Gastrocnemius medialis (tissue), 4 donors: ENCODE results near the gene ADSL. TPM values are rescaled to one million over a fixed set of nuclear protein-coding genes. Genes with fewer than 3 reads are reported as not detected.

Experiments
- ATAC-seq, 2 donors: fragments of 150-250 bp; one replicate each; pipeline ENCODE4 v1.9.1; 2016
- DNase-seq, 2 donors: peaks; one replicate each; pipeline ENCODE4 v3.0.0-alpha.2; 2019
- H3K27ac ChIP-seq, 4 donors: fragments of 200-600 bp; sonication (generic); 1 replicate in 1 of 4; 2 replicates in 3 of 4; pipeline ENCODE4 v1.5.1; 2016 to 2018; ENCODE audit warnings: mild to moderate bottlenecking in 2 of 4, moderate library complexity in 1 of 4
- H3K27me3 ChIP-seq, 3 donors: fragments of 200-600 bp; sonication (generic) in 2 of 3; 1 replicate in 1 of 3; 2 replicates in 2 of 3; pipeline versions ENCODE4 v1.5.1 to v1.6.0; 2016 to 2019; ENCODE audit warnings: mild to moderate bottlenecking in 1 of 3, moderate library complexity in 1 of 3
- H3K36me3 ChIP-seq, 2 donors: fragments of 200-600 bp; sonication (generic) in 1 of 2; one replicate each; pipeline ENCODE4 v1.5.1; 2017 to 2018
- H3K4me1 ChIP-seq, 2 donors: fragments of 200-600 bp; sonication (generic) in 1 of 2; one replicate each; pipeline ENCODE4 v1.5.1; 2016 to 2017; ENCODE audit warnings: mild to moderate bottlenecking in 2 of 2
- H3K4me3 ChIP-seq, 4 donors: fragments of 200-600 bp; sonication (generic) in 3 of 4; 1 replicate in 1 of 4; 2 replicates in 3 of 4; pipeline ENCODE4 v1.5.1; 2016 to 2019; ENCODE audit warnings: mild to moderate bottlenecking in 2 of 4
- H3K9me3 ChIP-seq, 3 donors: fragments of 200-600 bp; sonication (generic) in 2 of 3; 1 replicate in 1 of 3; 2 replicates in 2 of 3; pipeline ENCODE4 v1.5.1; 2016 to 2019
- POLR2A ChIP-seq, 2 donors: fragments of 450-650 bp; IDR thresholded peaks; one replicate each; pipeline ENCODE4 v1.6.1; 2017; ENCODE audit warnings: antibody characterized with exemption in 2 of 2, mild to moderate bottlenecking in 2 of 2, moderate library complexity in 2 of 2
- in situ Hi-C, 4 donors: fragments of 200-750 bp; cut with MboI; loops; one replicate each; pipeline versions ENCODE4 v1.15.0 to v1.8.0; 2017; ENCODE audit warnings: low sequenced_read_pairs in 4 of 4
- intact Hi-C: fragments of 100-400 bp; cut with DNase I; formaldehyde crosslinking; loops from one replicate; pipeline ENCODE4 v1.15.1; 2023; ENCODE audit warnings: low total_unique reads
- total RNA-seq, 4 donors: library from RNA; depleted of rRNA; stranded (reverse); fragments of >200 nt; gene quantifications; one replicate each; pipeline versions ENCODE4 v1.1.0 to v1.2.3, GENCODE V29; 2016
- TF ChIP-seq, protein P1 (sequence below), 5 experiments: fragments of 450-650 bp in 3 of 5; fragments of 200-600 bp in 2 of 5; sonication (generic) in 2 of 5; IDR thresholded peaks in 4 of 5; conservative IDR thresholded peaks in 1 of 5; 1 replicate in 4 of 5; 2 replicates in 1 of 5; pipeline ENCODE4 v1.5.1; 2016 to 2019; ENCODE audit warnings: antibody characterized with exemption in 5 of 5, mild to moderate bottlenecking in 3 of 5, moderate library complexity in 3 of 5

ADSL gene
- total RNA-seq, 4 donors from 2014 or later: 249 to 283 (median 262) TPM

DNA sequence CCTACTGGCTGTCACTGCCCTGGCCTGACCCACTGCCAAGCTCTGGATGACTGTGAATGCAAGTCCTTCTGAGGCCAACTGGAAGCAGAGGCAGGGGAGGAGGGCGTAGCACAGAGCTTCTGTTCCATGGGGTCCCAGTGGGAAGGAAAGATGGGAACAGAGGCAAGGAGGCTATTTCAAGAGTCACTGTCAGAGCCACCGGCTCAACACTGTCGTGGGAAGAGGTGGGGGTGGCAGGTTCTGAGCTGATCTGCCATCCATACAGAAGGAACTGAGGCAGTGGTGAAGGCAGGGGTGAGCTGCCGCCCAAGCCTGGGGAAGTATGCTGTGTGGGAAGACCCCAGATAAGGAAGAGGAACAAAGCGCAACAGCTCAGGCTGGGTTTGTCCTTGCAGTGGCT lies 78.8 kb downstream of the ADSL start:
- TF ChIP-seq, protein P1, sequence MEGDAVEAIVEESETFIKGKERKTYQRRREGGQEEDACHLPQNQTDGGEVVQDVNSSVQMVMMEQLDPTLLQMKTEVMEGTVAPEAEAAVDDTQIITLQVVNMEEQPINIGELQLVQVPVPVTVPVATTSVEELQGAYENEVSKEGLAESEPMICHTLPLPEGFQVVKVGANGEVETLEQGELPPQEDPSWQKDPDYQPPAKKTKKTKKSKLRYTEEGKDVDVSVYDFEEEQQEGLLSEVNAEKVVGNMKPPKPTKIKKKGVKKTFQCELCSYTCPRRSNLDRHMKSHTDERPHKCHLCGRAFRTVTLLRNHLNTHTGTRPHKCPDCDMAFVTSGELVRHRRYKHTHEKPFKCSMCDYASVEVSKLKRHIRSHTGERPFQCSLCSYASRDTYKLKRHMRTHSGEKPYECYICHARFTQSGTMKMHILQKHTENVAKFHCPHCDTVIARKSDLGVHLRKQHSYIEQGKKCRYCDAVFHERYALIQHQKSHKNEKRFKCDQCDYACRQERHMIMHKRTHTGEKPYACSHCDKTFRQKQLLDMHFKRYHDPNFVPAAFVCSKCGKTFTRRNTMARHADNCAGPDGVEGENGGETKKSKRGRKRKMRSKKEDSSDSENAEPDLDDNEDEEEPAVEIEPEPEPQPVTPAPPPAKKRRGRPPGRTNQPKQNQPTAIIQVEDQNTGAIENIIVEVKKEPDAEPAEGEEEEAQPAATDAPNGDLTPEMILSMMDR (IDR thresholded peaks at IDR 0.05 in 4 of 5, conservative IDR thresholded peaks at IDR 0.05 in 1 of 5): no peak
- TF ChIP-seq POLR2A (IDR thresholded peaks at IDR 0.05): no peak
- intact Hi-C loops: no loop called here
- H3K27me3 ChIP-seq: no peaks in the 10 kb centered on the region
- H3K4me1 ChIP-seq: peaks cover 33 to 34% of the 10 kb centered on the region in 2 donors
- in situ Hi-C loops: no loop called here
- no peak for ATAC-seq
- H3K36me3 ChIP-seq: peaks cover 0 to 43% of the 10 kb centered on the region in 2 donors
- peak in 1 of 2 donors; percentile 10 for DNase-seq
- H3K27ac ChIP-seq: peak overlapping the region; percentile 60 to 87 (median 70)
- no peak overlapping the region for H3K4me3 ChIP-seq
- H3K9me3 ChIP-seq: no peaks in the 10 kb centered on the region

DNA sequence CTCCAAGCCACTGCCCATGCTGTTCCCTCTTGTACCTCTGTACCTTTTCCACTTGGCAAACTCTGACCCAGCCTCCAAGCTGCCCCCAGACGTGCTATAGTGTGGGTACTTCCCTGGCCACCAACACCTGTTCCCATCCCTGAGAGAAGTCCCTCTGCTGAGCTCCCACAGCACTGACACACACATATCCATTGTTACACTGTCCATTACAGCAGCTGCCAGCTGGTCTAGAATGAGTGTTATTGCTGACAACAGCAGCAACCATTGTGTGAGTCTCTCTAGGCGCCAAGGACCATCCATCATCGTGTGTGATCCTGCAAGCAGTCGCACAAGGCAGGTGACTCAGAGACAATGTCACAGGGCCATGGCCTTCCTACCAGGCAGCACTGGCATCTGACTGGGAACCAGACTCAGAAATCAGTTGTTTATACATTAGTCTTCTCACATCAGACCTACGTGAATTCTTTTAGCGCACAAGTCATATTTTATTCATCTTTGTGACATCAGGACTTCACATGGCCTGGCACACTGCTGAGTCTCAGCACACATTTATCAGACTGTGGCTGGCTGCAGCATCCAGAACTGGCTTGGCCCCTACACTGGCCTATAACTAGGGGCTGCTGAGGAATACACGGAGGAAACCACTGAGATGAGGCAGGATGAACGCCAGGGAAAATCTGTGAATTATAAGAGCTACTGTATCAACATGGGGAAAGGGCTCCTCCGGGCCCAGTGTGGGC lies 80.5 kb downstream of the ADSL start:
- H3K9me3 ChIP-seq: no peaks in the 10 kb centered on the region
- peaks cover 0 to 34% of the 10 kb centered on the region in 2 donors for H3K36me3 ChIP-seq
- no peak overlapping the region for H3K4me3 ChIP-seq
- peak; percentile 75 to 83 for DNase-seq
- intact Hi-C loops (no loop called here), in situ Hi-C loops (no loop called here)
- peaks cover 33 to 41% of the 10 kb centered on the region in 2 donors for H3K4me1 ChIP-seq
- H3K27ac ChIP-seq: peak overlapping the region; percentile 75 to 87 (median 81)
- no peaks in the 10 kb centered on the region for H3K27me3 ChIP-seq
- TF ChIP-seq POLR2A (IDR thresholded peaks at IDR 0.05): no peak
- TF ChIP-seq, protein P1 (IDR thresholded peaks at IDR 0.05 in 4 of 5, conservative IDR thresholded peaks at IDR 0.05 in 1 of 5): no peak
- peak; percentile 83 to 85 for ATAC-seq

DNA sequence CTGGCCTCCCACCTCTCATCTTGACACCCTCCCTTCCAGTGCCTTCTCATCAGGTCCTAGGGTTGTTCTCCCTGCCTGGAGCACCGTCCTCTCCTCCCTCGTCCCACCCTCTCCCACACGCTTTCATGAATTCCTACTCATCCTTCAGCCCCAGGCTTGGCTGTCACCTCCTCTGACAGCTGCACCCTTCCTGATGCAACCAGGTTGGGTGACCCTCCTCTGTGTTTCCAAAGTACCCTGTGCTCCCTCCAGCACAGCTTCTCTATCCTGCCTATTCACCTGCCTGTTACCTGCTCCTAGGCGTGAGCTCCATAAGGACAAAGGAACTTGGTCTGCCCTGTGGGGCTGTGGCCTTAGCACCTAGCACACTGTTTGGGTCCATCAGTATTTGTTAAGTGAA lies 82.5 kb downstream of the ADSL start:
- no peak for TF ChIP-seq POLR2A (IDR thresholded peaks at IDR 0.05)
- TF ChIP-seq, protein P1 (IDR thresholded peaks at IDR 0.05 in 4 of 5, conservative IDR thresholded peaks at IDR 0.05 in 1 of 5): no peak
- DNase-seq: peak in 1 of 2 donors; percentile 7
- H3K9me3 ChIP-seq: no peaks in the 10 kb centered on the region
- peaks cover 31 to 40% of the 10 kb centered on the region in 2 donors for H3K4me1 ChIP-seq
- in situ Hi-C loops (no loop called here), intact Hi-C loops (no loop called here)
- H3K27me3 ChIP-seq: no peaks in the 10 kb centered on the region
- H3K27ac ChIP-seq: no peak overlapping the region
- H3K36me3 ChIP-seq: peaks cover 0 to 26% of the 10 kb centered on the region in 2 donors
- ATAC-seq: no peak
- H3K4me3 ChIP-seq: no peak overlapping the region

DNA sequence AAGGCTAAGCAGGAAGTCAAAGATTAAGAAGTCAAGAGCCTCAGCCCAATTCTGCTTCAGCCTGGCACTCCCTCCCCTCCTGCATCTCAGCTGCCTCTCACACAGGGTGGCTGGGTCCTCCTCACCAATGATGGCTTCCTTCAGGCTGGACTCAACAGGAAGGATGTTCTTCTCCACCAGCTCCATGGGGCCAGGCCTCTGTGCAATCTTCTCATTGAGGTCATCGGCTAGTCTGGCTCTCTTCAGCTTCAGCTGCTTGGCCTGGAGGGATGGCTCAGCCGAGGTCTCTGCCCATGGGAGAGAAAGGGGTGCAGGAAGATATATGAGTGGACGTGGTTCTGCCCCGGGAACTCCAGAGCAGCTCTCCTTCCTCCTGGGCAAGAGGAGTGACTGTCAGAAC lies 83.2 kb downstream of the ADSL start:
- Histone ChIP-seq H3K4me3 (no peak overlapping the region), H3K27me3 (no peaks in the 10 kb centered on the region), H3K9me3 (no peaks in the 10 kb centered on the region), H3K36me3 (peaks cover 0 to 26% of the 10 kb centered on the region in 2 donors), H3K4me1 (peaks cover 24 to 44% of the 10 kb centered on the region in 2 donors), H3K27ac (no peak overlapping the region)
- DNase-seq: no peak
- no peak for ATAC-seq
- intact Hi-C loops: no loop called here
- in situ Hi-C loops: no loop called here
- TF ChIP-seq, protein P1 (IDR thresholded peaks at IDR 0.05 in 4 of 5, conservative IDR thresholded peaks at IDR 0.05 in 1 of 5): no peak
- TF ChIP-seq POLR2A (IDR thresholded peaks at IDR 0.05): no peak
